ENCODE data around the gene RBM19.

GRCh38 chr12:113833422-113833821 is 132.7 kb downstream of the RBM19 start:
- no peak for TF ChIP-seq CTCF (IDR thresholded peaks at IDR 0.05; ENCODE audit: low read depth, low read length, poor library complexity, severe bottlenecking)
- no peak for TF ChIP-seq EZH2phosphoT487 (IDR thresholded peaks at IDR 0.05; ENCODE audit: borderline replicate concordance, low read length)
